Sigmoid colon (tissue), 4 donors: ENCODE data around the gene RPTOR.

Experiments
- POLR2A ChIP-seq, 2 donors: fragments of 450-650 bp; IDR thresholded peaks; one replicate each; pipeline ENCODE4 v1.6.1; 2016; ENCODE audit warnings: antibody characterized with exemption in 2 of 2, mild to moderate bottlenecking in 2 of 2, moderate library complexity in 2 of 2
- POLR2AphosphoS5 ChIP-seq, 4 donors: sonication (generic); formaldehyde crosslinking; IDR thresholded peaks; one replicate each; pipeline ENCODE4 v1.6.1; 2017; ENCODE audit warnings: antibody characterized with exemption in 4 of 4
- TF ChIP-seq, protein P1 (sequence below), 4 experiments: fragments of 450-650 bp in 3 of 4; fragments of 200-600 bp in 1 of 4; IDR thresholded peaks; one replicate each; pipeline ENCODE4 v1.5.1; 2016 to 2019; ENCODE audit warnings: antibody characterized with exemption in 4 of 4, mild to moderate bottlenecking in 3 of 4, moderate library complexity in 2 of 4

DNA sequence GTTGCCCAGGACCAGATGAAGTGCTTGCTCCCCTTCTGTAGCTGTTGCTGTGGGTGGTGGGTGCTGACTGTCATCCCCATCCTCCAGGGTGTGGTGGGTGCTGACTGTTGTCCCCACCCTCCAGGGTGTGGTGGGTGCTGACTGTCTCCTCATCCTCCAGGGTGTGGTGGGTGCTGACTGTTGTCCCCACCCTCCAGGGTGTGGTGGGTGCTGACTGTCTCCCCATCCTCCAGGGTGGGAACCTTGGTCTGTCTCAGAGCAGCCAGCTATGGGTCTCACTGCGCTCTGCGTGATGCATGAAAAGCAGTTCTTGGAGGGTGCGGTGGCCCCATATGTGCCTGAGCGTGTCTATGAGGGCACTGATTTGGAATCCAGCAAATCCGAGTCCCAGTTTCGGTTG lies 163.8 kb downstream of the RPTOR start:
- TF ChIP-seq POLR2A (IDR thresholded peaks at IDR 0.05), result no peak
- TF ChIP-seq, protein P1, sequence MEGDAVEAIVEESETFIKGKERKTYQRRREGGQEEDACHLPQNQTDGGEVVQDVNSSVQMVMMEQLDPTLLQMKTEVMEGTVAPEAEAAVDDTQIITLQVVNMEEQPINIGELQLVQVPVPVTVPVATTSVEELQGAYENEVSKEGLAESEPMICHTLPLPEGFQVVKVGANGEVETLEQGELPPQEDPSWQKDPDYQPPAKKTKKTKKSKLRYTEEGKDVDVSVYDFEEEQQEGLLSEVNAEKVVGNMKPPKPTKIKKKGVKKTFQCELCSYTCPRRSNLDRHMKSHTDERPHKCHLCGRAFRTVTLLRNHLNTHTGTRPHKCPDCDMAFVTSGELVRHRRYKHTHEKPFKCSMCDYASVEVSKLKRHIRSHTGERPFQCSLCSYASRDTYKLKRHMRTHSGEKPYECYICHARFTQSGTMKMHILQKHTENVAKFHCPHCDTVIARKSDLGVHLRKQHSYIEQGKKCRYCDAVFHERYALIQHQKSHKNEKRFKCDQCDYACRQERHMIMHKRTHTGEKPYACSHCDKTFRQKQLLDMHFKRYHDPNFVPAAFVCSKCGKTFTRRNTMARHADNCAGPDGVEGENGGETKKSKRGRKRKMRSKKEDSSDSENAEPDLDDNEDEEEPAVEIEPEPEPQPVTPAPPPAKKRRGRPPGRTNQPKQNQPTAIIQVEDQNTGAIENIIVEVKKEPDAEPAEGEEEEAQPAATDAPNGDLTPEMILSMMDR (IDR thresholded peaks at IDR 0.05), result no peak
- TF ChIP-seq POLR2AphosphoS5 (IDR thresholded peaks at IDR 0.05), result no peak
